Rectal smooth muscle tissue (tissue), 1 donor: ENCODE measurements around the gene MOSMO.

Experiments
- H3K27ac ChIP-seq: one replicate; pipeline ENCODE4 v1.7.0; 2013; ENCODE audit warnings: low read depth, low read length, inconsistent platforms
- H3K27me3 ChIP-seq: one replicate; pipeline ENCODE4 v1.7.0; 2013; ENCODE audit warnings: low read length; ENCODE audit not compliant: control insufficient read depth, insufficient read depth
- H3K36me3 ChIP-seq: one replicate; pipeline ENCODE4 v1.7.0; 2013; ENCODE audit warnings: low read length; ENCODE audit not compliant: control insufficient read depth, insufficient read depth
- H3K4me1 ChIP-seq: one replicate; pipeline ENCODE4 v1.7.0; 2013; ENCODE audit warnings: low read length; ENCODE audit not compliant: control insufficient read depth, insufficient read depth
- H3K4me3 ChIP-seq: one replicate; pipeline ENCODE4 v1.7.0; 2013; ENCODE audit warnings: low read length
- H3K9ac ChIP-seq: one replicate; pipeline ENCODE4 v1.7.0; 2013; ENCODE audit warnings: low read length

MOSMO gene

GRCh38 chr16:22063888-22064467, 56.1 kb downstream of the MOSMO start:
- Histone ChIP-seq H3K9ac (no peak overlapping the region), H3K27me3 (no peaks in the 10 kb centered on the region), H3K27ac (no peak overlapping the region), H3K36me3 (no peaks in the 10 kb centered on the region), H3K4me1 (no peaks in the 10 kb centered on the region), H3K4me3 (no peak overlapping the region)

GRCh38 chr16:22065252-22065651, 57.3 kb downstream of the MOSMO start:
- no peak overlapping the region for H3K27ac ChIP-seq
- no peaks in the 10 kb centered on the region for H3K4me1 ChIP-seq
- no peak overlapping the region for H3K4me3 ChIP-seq
- no peaks in the 10 kb centered on the region for H3K27me3 ChIP-seq
- H3K36me3 ChIP-seq: no peaks in the 10 kb centered on the region
- no peak overlapping the region for H3K9ac ChIP-seq

- H3K4me1 ChIP-seq: no peaks in the 10 kb centered on the region
- no peaks in the 10 kb centered on the region for H3K27me3 ChIP-seq
- H3K36me3 ChIP-seq: no peaks in the 10 kb centered on the region
- H3K4me3 ChIP-seq: no peak overlapping the region
- H3K27ac ChIP-seq: no peak overlapping the region
- H3K9ac ChIP-seq: no peak overlapping the region
Measured at GRCh38 chr16:22070361-22071330, 62.7 kb downstream of the MOSMO start.

DNA sequence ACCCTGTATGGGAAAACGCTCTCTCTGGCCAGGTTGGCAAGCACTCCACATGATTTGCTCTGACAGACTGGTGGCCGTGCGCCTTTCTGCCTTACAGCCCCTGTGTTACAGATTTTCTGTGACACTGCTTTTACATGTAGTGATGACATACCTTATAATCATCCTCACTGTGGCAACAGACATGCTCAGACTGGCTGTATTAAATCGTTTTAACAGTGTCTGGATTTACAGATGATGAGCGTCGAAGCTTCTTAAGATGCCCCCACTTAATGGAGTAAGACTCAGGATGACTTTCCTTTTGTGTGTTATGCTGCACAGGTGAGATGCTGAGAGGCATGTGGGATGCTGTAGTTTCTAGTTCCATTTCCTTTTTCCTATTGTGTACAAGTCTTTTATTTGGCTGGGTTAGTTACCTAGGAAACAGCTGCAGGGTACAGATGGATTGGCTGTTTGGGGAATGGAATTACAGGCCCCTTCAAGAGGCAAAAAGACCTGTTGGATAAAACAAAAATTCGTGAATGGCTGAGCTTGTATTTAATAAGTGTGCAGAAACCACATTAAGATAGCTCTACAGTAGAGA, 63.5 kb downstream of the MOSMO start:
- no peaks in the 10 kb centered on the region for H3K27me3 ChIP-seq
- H3K27ac ChIP-seq: no peak overlapping the region
- H3K4me3 ChIP-seq: no peak overlapping the region
- no peaks in the 10 kb centered on the region for H3K36me3 ChIP-seq
- no peaks in the 10 kb centered on the region for H3K4me1 ChIP-seq
- H3K9ac ChIP-seq: no peak overlapping the region

DNA sequence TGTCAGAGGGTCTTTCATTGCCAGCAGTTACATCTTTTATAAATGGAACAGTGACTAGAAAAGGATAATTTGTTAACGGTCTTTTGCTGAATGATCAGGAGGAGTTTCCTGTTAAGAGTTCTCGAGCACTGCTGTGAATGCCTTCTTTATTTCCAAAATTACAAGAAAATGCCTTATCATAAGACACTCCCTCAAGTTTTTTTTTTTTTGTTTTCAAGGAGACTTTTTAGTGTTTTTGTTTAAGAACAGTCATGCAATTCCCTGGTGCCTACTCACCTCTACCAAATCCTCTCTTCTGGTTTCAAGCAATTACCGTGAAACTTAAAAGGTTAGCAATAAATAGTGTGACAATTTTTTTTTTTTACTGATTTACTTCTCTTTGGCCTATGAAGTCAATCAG, 65.4 kb downstream of the MOSMO start:
- H3K9ac ChIP-seq: no peak overlapping the region
- no peaks in the 10 kb centered on the region for H3K27me3 ChIP-seq
- H3K4me3 ChIP-seq: no peak overlapping the region
- no peaks in the 10 kb centered on the region for H3K36me3 ChIP-seq
- no peak overlapping the region for H3K27ac ChIP-seq
- H3K4me1 ChIP-seq: no peaks in the 10 kb centered on the region

DNA sequence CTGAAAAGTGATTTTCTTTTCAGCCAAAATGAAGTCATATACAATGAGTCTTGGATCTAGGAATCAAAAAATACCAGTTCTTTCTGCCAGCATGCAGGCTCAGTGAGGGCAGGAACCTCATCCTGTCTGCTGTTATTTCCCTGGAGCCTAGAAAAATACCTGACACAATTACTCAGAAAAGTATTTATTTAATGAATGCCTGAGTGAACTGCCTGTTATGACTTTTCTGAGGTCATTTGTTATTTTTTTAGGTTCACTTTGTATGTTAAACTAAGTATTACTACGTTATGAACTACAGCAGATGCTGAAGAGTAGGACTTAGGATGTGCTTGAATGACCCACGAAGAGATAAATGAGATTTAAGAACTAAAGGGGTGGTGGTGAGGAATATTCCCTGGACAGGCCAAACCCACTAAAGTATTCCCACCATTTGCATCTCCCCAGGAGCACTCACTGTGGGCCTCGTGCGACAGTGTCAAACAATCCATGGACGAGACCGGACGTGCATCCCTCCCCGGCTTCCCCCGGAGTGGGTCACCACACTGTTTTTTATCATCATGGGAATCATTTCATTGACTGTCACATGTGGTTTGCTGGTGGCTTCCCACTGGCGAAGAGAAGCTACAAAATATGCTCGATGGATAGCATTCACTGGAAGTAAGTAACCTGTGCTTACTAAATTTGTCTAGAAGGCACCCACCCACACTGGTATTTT, 67.3 kb downstream of the MOSMO start:
- Histone ChIP-seq H3K4me3 (no peak overlapping the region), H3K36me3 (no peaks in the 10 kb centered on the region), H3K27ac (no peak overlapping the region), H3K9ac (no peak overlapping the region), H3K27me3 (no peaks in the 10 kb centered on the region), H3K4me1 (no peaks in the 10 kb centered on the region)

- Histone ChIP-seq H3K27ac (no peak overlapping the region), H3K9ac (no peak overlapping the region), H3K27me3 (no peaks in the 10 kb centered on the region), H3K4me1 (no peaks in the 10 kb centered on the region), H3K4me3 (no peak overlapping the region), H3K36me3 (no peaks in the 10 kb centered on the region)
Measured at GRCh38 chr16:22075776-22076175, 67.9 kb downstream of the MOSMO start.

- Histone ChIP-seq H3K27me3 (no peaks in the 10 kb centered on the region), H3K36me3 (no peaks in the 10 kb centered on the region), H3K4me3 (no peak overlapping the region), H3K27ac (no peak overlapping the region), H3K4me1 (no peaks in the 10 kb centered on the region), H3K9ac (no peak overlapping the region)
Measured at GRCh38 chr16:22077700-22078313, 69.9 kb downstream of the MOSMO start.

DNA sequence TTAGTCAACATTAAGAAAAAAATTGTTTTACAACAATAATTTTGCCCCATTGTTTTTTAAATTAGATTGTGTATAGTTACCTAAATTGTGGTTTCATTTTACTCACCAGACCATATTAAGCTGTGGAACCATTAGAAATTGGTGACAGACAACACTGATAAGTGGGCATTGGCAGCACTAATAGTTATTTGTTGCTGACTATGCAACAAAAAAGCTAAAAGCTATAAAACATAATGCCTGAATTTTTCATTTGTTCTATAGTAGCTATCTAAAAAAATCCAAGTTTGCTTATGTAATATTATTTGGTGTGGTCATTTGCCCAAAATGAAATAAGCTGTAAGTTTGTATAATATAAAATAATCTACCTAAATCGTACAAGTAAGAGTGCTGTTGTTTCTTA, 70.7 kb downstream of the MOSMO start:
- no peaks in the 10 kb centered on the region for H3K36me3 ChIP-seq
- H3K4me3 ChIP-seq: no peak overlapping the region
- no peak overlapping the region for H3K9ac ChIP-seq
- no peak overlapping the region for H3K27ac ChIP-seq
- no peaks in the 10 kb centered on the region for H3K27me3 ChIP-seq
- no peaks in the 10 kb centered on the region for H3K4me1 ChIP-seq

GRCh38 chr16:22081050-22081449, 73.1 kb downstream of the MOSMO start:
- Histone ChIP-seq H3K27ac (no peak overlapping the region), H3K9ac (no peak overlapping the region), H3K4me1 (no peaks in the 10 kb centered on the region), H3K36me3 (no peaks in the 10 kb centered on the region), H3K4me3 (no peak overlapping the region), H3K27me3 (no peaks in the 10 kb centered on the region)

- Histone ChIP-seq H3K4me1 (no peaks in the 10 kb centered on the region), H3K27ac (no peak overlapping the region), H3K4me3 (no peak overlapping the region), H3K9ac (no peak overlapping the region), H3K27me3 (no peaks in the 10 kb centered on the region), H3K36me3 (no peaks in the 10 kb centered on the region)
Measured at GRCh38 chr16:22086440-22086839, 78.5 kb downstream of the MOSMO start.

DNA sequence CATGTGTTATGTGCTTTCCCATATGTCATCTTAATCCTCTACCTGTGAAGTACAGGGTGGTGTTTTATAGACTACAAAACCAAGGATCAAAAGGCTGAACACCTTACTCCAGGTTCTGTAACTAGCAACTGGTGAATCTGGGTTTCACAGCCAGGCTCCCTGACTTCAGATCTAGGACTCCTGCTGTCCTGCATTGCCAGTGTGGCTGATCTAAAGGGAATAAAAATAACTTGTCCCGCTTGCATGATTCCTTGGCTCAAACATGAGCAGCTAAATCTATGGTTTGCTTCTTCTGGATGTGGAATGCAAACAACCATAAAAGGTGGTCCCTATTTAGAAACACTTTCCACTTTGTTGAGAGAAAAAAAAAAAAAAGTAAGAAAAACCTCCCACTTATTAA, 80.7 kb downstream of the MOSMO start:
- Histone ChIP-seq H3K4me3 (no peak overlapping the region), H3K27ac (no peak overlapping the region), H3K4me1 (no peaks in the 10 kb centered on the region), H3K9ac (no peak overlapping the region), H3K27me3 (no peaks in the 10 kb centered on the region), H3K36me3 (no peaks in the 10 kb centered on the region)
